Panc1 (cell line): ENCODE data around the gene RXRG.

Experiments used
- POLR2AphosphoS5 ChIP-seq: IDR thresholded peaks from 2 replicates; pipeline ENCODE4 v1.6.1; 2012; ENCODE audit warnings: mild to moderate bottlenecking, low read depth, low read length, moderate library complexity
- SIN3A ChIP-seq: IDR thresholded peaks from 2 replicates; pipeline ENCODE4 v1.6.1; 2012; ENCODE audit warnings: low read depth, mild to moderate bottlenecking, low read length, moderate library complexity, borderline replicate concordance; ENCODE audit not compliant: insufficient read depth
- TF ChIP-seq, protein P1 (sequence below): fragments of 450-650 bp; IDR thresholded peaks from 2 replicates; pipeline ENCODE4 v1.5.1; 2017; ENCODE audit warnings: mild to moderate bottlenecking
- TF ChIP-seq, protein P2 (sequence below), 2 experiments: IDR thresholded peaks; 2 replicates each; pipeline ENCODE4 v1.6.1; 2011 to 2012; ENCODE audit warnings: low read depth in 2 of 2, control low read depth in 1 of 2, low read length in 1 of 2, mild to moderate bottlenecking in 1 of 2, moderate library complexity in 1 of 2; ENCODE audit not compliant: insufficient read depth in 1 of 2

DNA sequence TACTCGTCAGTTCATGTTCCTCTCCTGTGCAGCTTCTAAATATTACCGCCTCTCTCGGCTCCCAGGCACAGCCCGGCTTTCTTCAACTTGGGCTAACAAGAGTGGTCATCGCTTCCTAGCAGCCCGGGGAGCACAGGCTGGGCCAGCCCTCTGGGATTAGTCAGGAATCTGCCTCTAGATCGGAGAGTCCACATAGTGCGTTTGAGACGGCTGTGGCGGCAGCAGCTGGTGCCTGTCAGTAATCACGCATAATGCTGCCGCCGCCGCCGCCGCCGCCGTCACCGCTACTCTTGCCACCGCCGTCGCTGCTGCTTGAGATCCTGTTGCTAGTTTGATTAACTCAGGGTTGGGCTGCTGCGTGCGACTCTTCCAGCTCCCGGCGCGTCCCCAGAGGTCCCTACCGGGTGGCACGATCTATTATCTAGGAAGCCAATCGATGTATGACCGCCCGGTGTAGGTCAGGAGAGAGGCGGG is at the start of gene RXRG:
- TF ChIP-seq, protein P1, sequence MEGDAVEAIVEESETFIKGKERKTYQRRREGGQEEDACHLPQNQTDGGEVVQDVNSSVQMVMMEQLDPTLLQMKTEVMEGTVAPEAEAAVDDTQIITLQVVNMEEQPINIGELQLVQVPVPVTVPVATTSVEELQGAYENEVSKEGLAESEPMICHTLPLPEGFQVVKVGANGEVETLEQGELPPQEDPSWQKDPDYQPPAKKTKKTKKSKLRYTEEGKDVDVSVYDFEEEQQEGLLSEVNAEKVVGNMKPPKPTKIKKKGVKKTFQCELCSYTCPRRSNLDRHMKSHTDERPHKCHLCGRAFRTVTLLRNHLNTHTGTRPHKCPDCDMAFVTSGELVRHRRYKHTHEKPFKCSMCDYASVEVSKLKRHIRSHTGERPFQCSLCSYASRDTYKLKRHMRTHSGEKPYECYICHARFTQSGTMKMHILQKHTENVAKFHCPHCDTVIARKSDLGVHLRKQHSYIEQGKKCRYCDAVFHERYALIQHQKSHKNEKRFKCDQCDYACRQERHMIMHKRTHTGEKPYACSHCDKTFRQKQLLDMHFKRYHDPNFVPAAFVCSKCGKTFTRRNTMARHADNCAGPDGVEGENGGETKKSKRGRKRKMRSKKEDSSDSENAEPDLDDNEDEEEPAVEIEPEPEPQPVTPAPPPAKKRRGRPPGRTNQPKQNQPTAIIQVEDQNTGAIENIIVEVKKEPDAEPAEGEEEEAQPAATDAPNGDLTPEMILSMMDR = no peak
- no peak for TF ChIP-seq SIN3A
- TF ChIP-seq, protein P2, sequence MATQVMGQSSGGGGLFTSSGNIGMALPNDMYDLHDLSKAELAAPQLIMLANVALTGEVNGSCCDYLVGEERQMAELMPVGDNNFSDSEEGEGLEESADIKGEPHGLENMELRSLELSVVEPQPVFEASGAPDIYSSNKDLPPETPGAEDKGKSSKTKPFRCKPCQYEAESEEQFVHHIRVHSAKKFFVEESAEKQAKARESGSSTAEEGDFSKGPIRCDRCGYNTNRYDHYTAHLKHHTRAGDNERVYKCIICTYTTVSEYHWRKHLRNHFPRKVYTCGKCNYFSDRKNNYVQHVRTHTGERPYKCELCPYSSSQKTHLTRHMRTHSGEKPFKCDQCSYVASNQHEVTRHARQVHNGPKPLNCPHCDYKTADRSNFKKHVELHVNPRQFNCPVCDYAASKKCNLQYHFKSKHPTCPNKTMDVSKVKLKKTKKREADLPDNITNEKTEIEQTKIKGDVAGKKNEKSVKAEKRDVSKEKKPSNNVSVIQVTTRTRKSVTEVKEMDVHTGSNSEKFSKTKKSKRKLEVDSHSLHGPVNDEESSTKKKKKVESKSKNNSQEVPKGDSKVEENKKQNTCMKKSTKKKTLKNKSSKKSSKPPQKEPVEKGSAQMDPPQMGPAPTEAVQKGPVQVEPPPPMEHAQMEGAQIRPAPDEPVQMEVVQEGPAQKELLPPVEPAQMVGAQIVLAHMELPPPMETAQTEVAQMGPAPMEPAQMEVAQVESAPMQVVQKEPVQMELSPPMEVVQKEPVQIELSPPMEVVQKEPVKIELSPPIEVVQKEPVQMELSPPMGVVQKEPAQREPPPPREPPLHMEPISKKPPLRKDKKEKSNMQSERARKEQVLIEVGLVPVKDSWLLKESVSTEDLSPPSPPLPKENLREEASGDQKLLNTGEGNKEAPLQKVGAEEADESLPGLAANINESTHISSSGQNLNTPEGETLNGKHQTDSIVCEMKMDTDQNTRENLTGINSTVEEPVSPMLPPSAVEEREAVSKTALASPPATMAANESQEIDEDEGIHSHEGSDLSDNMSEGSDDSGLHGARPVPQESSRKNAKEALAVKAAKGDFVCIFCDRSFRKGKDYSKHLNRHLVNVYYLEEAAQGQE (IDR thresholded peaks at IDR 0.05; ENCODE audit: insufficient read depth in 1 of 2, low read depth in 2 of 2, low read length in 1 of 2) = no peak
- no peak for TF ChIP-seq POLR2AphosphoS5
